Neural progenitor cell (in vitro differentiated cells): ENCODE data around the gene ABCC1. TPM values are rescaled to one million over a fixed set of nuclear protein-coding genes. Genes with fewer than 3 reads are reported as not detected.

Experiments
- DNase-seq: peaks from one replicate; pipeline ENCODE4 v3.0.0-alpha.2; 2016; ENCODE audit warnings: low spot score
- H2AFZ ChIP-seq: fragments of 200-600 bp; sonication (generic); replicated peaks from 2 replicates; pipeline ENCODE4 v1.6.1; 2016; ENCODE audit warnings: antibody characterized with exemption
- H3F3A ChIP-seq: fragments of 200-600 bp; sonication (generic); 2 replicates; pipeline ENCODE4 v1.6.1; 2016; ENCODE audit warnings: antibody characterized with exemption, low read depth
- H3K27ac ChIP-seq: fragments of 200-600 bp; sonication (generic); 2 replicates; pipeline ENCODE4 v1.5.1; 2016; ENCODE audit warnings: mild to moderate bottlenecking
- H3K27me3 ChIP-seq: fragments of 200-600 bp; sonication (generic); 2 replicates; pipeline ENCODE4 v1.6.1; 2016; ENCODE audit warnings: mild to moderate bottlenecking, moderate library complexity
- H3K36me3 ChIP-seq: fragments of 200-600 bp; sonication (generic); 2 replicates; pipeline ENCODE4 v1.5.1; 2016
- H3K4me1 ChIP-seq: fragments of 200-600 bp; sonication (generic); 2 replicates; pipeline ENCODE4 v1.6.1; 2016; ENCODE audit warnings: mixed run types
- H3K4me2 ChIP-seq: fragments of 200-600 bp; sonication (generic); 2 replicates; pipeline ENCODE4 v1.6.1; 2016
- H3K4me3 ChIP-seq: fragments of 200-600 bp; sonication (generic); 2 replicates; pipeline ENCODE4 v1.5.1; 2016
- H3K79me2 ChIP-seq: fragments of 200-600 bp; sonication (generic); 2 replicates; pipeline ENCODE4 v1.6.1; 2016; ENCODE audit warnings: low read depth
- H3K9ac ChIP-seq: fragments of 200-600 bp; sonication (generic); 2 replicates; pipeline ENCODE4 v1.6.1; 2016
- H3K9me3 ChIP-seq: fragments of 200-600 bp; sonication (generic); 2 replicates; pipeline ENCODE4 v1.5.1; 2016; ENCODE audit warnings: low read depth
- H4K20me1 ChIP-seq: fragments of 200-600 bp; sonication (generic); 2 replicates; pipeline ENCODE4 v1.6.1; 2016; ENCODE audit warnings: low read depth
- H3K27ac Mint-ChIP-seq: 3 replicates; pipeline ENCODE4 v1.8.0; 2021; ENCODE audit warnings: mixed read lengths
- H3K27me3 Mint-ChIP-seq: 2 replicates; pipeline ENCODE4 v1.8.0; 2022; ENCODE audit warnings: low read depth, mild to moderate bottlenecking, inconsistent platforms, moderate library complexity, mixed read lengths; ENCODE audit not compliant: insufficient read depth
- H3K36me3 Mint-ChIP-seq: 3 replicates; pipeline ENCODE4 v1.8.0; 2021; ENCODE audit warnings: mixed read lengths
- H3K4me1 Mint-ChIP-seq: 3 replicates; pipeline ENCODE4 v1.8.0; 2021; ENCODE audit warnings: mixed read lengths
- H3K4me3 Mint-ChIP-seq: 3 replicates; pipeline ENCODE4 v1.8.0; 2021; ENCODE audit warnings: mild to moderate bottlenecking, moderate library complexity, mixed read lengths
- H3K9me3 Mint-ChIP-seq: 3 replicates; pipeline ENCODE4 v1.8.0; 2020; ENCODE audit warnings: mixed read lengths
- EZH2 ChIP-seq: fragments of 200-600 bp; sonication (generic); IDR thresholded peaks from 2 replicates; pipeline ENCODE4 v1.6.1; 2017; ENCODE audit warnings: antibody characterized with exemption, mild to moderate bottlenecking, moderate library complexity
- EZH2phosphoT487 ChIP-seq: fragments of 200-600 bp; sonication (generic); IDR thresholded peaks from 2 replicates; pipeline ENCODE4 v1.6.1; 2017; ENCODE audit warnings: antibody characterized with exemption
- total RNA-seq: library from RNA; depleted of rRNA; stranded (reverse); fragments of >200 nt; gene quantifications from 2 replicates; pipeline ENCODE4 v1.2.3, GENCODE V29; 2015; ENCODE audit warnings: low replicate concordance
- TF ChIP-seq, protein P1 (sequence below): fragments of 200-600 bp; sonication (generic); IDR thresholded peaks from 2 replicates; pipeline ENCODE4 v1.5.1; 2017; ENCODE audit warnings: antibody characterized with exemption, mild to moderate bottlenecking

ABCC1 gene
- total RNA-seq, 1 donor from 2014 or later, result 17.5 TPM

GRCh38 chr16:16030449-16030848, 81.0 kb downstream of the ABCC1 start:
- Histone ChIP-seq H3K27me3 (no peaks in the 10 kb centered on the region), H3F3A (peaks cover 5% of the 10 kb centered on the region), H3K9me3 (no peaks in the 10 kb centered on the region), H3K36me3 (no peaks in the 10 kb centered on the region), H3K27ac (no peak overlapping the region), H3K79me2 (peaks cover 4% of the 10 kb centered on the region), H2AFZ (no peak overlapping the region), H3K9ac (no peak overlapping the region), H4K20me1 (peaks cover 17% of the 10 kb centered on the region), H3K4me2 (no peak overlapping the region), H3K4me1 (peaks cover 24% of the 10 kb centered on the region), H3K4me3 (no peak overlapping the region)
- peaks cover 7% of the 10 kb centered on the region for H3K27me3 Mint-ChIP-seq
- TF ChIP-seq EZH2, result no peak
- TF ChIP-seq, protein P1, sequence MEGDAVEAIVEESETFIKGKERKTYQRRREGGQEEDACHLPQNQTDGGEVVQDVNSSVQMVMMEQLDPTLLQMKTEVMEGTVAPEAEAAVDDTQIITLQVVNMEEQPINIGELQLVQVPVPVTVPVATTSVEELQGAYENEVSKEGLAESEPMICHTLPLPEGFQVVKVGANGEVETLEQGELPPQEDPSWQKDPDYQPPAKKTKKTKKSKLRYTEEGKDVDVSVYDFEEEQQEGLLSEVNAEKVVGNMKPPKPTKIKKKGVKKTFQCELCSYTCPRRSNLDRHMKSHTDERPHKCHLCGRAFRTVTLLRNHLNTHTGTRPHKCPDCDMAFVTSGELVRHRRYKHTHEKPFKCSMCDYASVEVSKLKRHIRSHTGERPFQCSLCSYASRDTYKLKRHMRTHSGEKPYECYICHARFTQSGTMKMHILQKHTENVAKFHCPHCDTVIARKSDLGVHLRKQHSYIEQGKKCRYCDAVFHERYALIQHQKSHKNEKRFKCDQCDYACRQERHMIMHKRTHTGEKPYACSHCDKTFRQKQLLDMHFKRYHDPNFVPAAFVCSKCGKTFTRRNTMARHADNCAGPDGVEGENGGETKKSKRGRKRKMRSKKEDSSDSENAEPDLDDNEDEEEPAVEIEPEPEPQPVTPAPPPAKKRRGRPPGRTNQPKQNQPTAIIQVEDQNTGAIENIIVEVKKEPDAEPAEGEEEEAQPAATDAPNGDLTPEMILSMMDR, result no peak
- TF ChIP-seq EZH2phosphoT487, result no peak
- H3K9me3 Mint-ChIP-seq, result no peaks in the 10 kb centered on the region
- H3K4me3 Mint-ChIP-seq, result no peak overlapping the region
- H3K4me1 Mint-ChIP-seq, result peaks cover 23% of the 10 kb centered on the region
- H3K27ac Mint-ChIP-seq, result no peak overlapping the region
- no peaks in the 10 kb centered on the region for H3K36me3 Mint-ChIP-seq
- no peak for DNase-seq

GRCh38 chr16:16031401-16031800, 82.0 kb downstream of the ABCC1 start:
- no peaks in the 10 kb centered on the region for H3K36me3 Mint-ChIP-seq
- no peak overlapping the region for H3K4me3 Mint-ChIP-seq
- no peaks in the 10 kb centered on the region for H3K27me3 ChIP-seq
- H3K4me2 ChIP-seq, result no peak overlapping the region
- H3K27ac ChIP-seq, result no peak overlapping the region
- TF ChIP-seq, protein P1, result no peak
- no peak for TF ChIP-seq EZH2
- TF ChIP-seq EZH2phosphoT487, result no peak
- H3K9me3 Mint-ChIP-seq, result no peaks in the 10 kb centered on the region
- no peaks in the 10 kb centered on the region for H3K9me3 ChIP-seq
- peaks cover 14% of the 10 kb centered on the region for H4K20me1 ChIP-seq
- no peak for DNase-seq
- peaks cover 4% of the 10 kb centered on the region for H3K79me2 ChIP-seq
- H3K27ac Mint-ChIP-seq, result no peak overlapping the region
- peaks cover 15% of the 10 kb centered on the region for H3K4me1 Mint-ChIP-seq
- no peaks in the 10 kb centered on the region for H3K36me3 ChIP-seq
- H2AFZ ChIP-seq, result no peak overlapping the region
- H3K9ac ChIP-seq, result no peak overlapping the region
- H3F3A ChIP-seq, result no peaks in the 10 kb centered on the region
- H3K4me1 ChIP-seq, result peaks cover 17% of the 10 kb centered on the region
- no peak overlapping the region for H3K4me3 ChIP-seq
- H3K27me3 Mint-ChIP-seq, result peaks cover 7% of the 10 kb centered on the region

- Histone ChIP-seq H3K9ac (no peak overlapping the region), H2AFZ (no peak overlapping the region), H3F3A (no peaks in the 10 kb centered on the region), H3K79me2 (peaks cover 1% of the 10 kb centered on the region), H3K4me3 (no peak overlapping the region), H3K9me3 (no peaks in the 10 kb centered on the region), H4K20me1 (peaks cover 9% of the 10 kb centered on the region), H3K27ac (no peak overlapping the region), H3K36me3 (no peaks in the 10 kb centered on the region), H3K4me1 (peaks cover 11% of the 10 kb centered on the region), H3K27me3 (no peaks in the 10 kb centered on the region), H3K4me2 (no peak overlapping the region)
- peaks cover 4% of the 10 kb centered on the region for H3K36me3 Mint-ChIP-seq
- H3K4me3 Mint-ChIP-seq, result no peak overlapping the region
- TF ChIP-seq EZH2 (no peak), EZH2phosphoT487 (no peak)
- TF ChIP-seq, protein P1, result no peak
- peaks cover 7% of the 10 kb centered on the region for H3K27me3 Mint-ChIP-seq
- H3K27ac Mint-ChIP-seq, result no peak overlapping the region
- no peaks in the 10 kb centered on the region for H3K9me3 Mint-ChIP-seq
- peaks cover 11% of the 10 kb centered on the region for H3K4me1 Mint-ChIP-seq
- no peak for DNase-seq
Observed at GRCh38 chr16:16032271-16032979, 83.0 kb downstream of the ABCC1 start.
